ENCODE data around the gene MAPT.

MAPT gene

GRCh38 chr17:45925311-45925710 is 31.0 kb downstream of the MAPT start:
- DNase-seq (ENCODE audit: low spot score): no peak
- TF ChIP-seq, protein P1, sequence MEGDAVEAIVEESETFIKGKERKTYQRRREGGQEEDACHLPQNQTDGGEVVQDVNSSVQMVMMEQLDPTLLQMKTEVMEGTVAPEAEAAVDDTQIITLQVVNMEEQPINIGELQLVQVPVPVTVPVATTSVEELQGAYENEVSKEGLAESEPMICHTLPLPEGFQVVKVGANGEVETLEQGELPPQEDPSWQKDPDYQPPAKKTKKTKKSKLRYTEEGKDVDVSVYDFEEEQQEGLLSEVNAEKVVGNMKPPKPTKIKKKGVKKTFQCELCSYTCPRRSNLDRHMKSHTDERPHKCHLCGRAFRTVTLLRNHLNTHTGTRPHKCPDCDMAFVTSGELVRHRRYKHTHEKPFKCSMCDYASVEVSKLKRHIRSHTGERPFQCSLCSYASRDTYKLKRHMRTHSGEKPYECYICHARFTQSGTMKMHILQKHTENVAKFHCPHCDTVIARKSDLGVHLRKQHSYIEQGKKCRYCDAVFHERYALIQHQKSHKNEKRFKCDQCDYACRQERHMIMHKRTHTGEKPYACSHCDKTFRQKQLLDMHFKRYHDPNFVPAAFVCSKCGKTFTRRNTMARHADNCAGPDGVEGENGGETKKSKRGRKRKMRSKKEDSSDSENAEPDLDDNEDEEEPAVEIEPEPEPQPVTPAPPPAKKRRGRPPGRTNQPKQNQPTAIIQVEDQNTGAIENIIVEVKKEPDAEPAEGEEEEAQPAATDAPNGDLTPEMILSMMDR (conservative IDR thresholded peaks at IDR 0.05; ENCODE audit: low read depth): no peak
- ChIA-PET CTCF (no interaction called here), POLR2A (ENCODE audit: low non-redundant PET) (no interaction called here)
- no peak overlapping the region for H3K27ac ChIP-seq

DNA sequence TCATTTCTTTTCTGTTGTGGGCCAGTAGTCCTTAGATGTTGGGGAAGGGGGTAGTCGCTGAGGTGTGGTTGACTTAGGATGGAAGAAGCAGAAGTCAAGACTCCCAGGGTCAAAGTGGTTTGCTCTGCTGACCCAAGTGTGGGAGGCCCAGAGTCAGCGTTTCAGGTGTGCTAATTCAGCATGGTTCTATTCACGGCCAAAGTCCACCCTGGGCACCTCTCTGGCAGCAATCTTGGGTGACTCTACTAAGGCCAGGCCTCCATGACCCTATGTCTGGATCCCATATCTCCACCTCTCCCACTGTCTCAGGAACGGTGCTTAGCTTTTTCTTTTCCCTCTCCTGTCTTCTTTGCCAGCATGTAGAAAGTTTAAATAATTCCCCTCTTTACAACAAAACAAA is 32.9 kb downstream of the MAPT start:
- TF ChIP-seq, protein P1 (conservative IDR thresholded peaks at IDR 0.05; ENCODE audit: low read depth): no peak
- no peak overlapping the region for H3K27ac ChIP-seq
- CTCF ChIA-PET: no interaction called here
- POLR2A ChIA-PET (ENCODE audit: low non-redundant PET): interaction anchor here (0.7 kb wide), 1 partner anchor 18 kb away, joined by 11 read pairs; no protein-coding TSS in a partner anchor
- DNase-seq (ENCODE audit: low spot score): no peak

DNA sequence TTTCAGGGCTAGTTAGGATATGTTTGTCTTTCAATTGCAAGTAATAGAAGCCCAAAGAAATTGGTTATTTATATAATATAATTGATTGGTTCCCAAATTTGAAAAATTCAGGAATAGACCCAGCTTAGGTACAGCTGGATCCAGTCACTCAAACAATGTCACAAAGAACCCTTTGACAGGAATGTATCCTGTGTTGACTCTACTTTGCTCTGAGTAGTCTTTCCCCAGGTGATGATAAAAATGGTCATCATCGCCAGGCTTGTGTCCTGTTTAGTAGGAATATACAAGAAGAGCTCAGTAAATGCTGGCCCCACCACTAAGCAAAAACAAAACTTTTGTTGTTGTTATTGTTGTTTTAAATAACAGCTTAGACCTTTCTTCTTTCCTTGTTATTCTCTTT is 35.0 kb downstream of the MAPT start:
- ChIA-PET POLR2A (ENCODE audit: low non-redundant PET) (no interaction called here), CTCF (interaction anchor here (0.6 kb wide), 1 partner anchor 1060 kb away, joined by 3 read pairs; no protein-coding TSS in a partner anchor)
- TF ChIP-seq, protein P1 (conservative IDR thresholded peaks at IDR 0.05; ENCODE audit: low read depth): no peak
- no peak overlapping the region for H3K27ac ChIP-seq
- no peak for DNase-seq (ENCODE audit: low spot score)

- CTCF ChIA-PET: no interaction called here
- TF ChIP-seq, protein P1 (conservative IDR thresholded peaks at IDR 0.05; ENCODE audit: low read depth): no peak
- H3K27ac ChIP-seq: no peak overlapping the region
- no peak for DNase-seq (ENCODE audit: low spot score)
- POLR2A ChIA-PET (ENCODE audit: low non-redundant PET): no interaction called here
Measured at GRCh38 chr17:45930420-45930951, 36.1 kb downstream of the MAPT start.

DNA sequence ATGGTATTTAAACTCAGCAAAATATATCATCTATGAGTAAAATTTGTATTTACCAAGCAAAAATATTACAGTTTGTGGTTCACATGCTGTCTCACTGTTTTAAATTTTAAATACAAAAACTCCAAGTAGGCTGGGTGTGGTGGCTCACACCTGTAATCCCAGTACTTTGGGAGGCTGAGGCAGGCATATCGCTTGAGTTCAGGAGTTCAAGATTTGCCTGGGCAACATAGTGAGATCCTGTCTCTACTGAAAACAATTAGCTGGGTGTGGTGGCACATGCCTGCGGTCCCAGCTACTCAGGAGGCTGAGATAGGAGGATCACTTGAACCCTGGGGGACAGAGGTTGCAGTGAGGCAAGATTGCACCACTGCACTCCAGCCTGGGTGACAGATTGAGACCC is 37.3 kb downstream of the MAPT start:
- no peak for DNase-seq (ENCODE audit: low spot score)
- TF ChIP-seq, protein P1 (conservative IDR thresholded peaks at IDR 0.05; ENCODE audit: low read depth): no peak
- ChIA-PET POLR2A (ENCODE audit: low non-redundant PET) (no interaction called here), CTCF (no interaction called here)
- no peak overlapping the region for H3K27ac ChIP-seq

- ChIA-PET CTCF (interaction anchor here (1.7 kb wide), 1 partner anchor 15 kb away, joined by 4 read pairs; no protein-coding TSS in a partner anchor), POLR2A (ENCODE audit: low non-redundant PET) (no interaction called here)
- no peak overlapping the region for H3K27ac ChIP-seq
- TF ChIP-seq, protein P1 (conservative IDR thresholded peaks at IDR 0.05; ENCODE audit: low read depth): no peak
- DNase-seq (ENCODE audit: low spot score): no peak
Measured at GRCh38 chr17:45934044-45934979, 40.0 kb downstream of the MAPT start.
